GM12878 (cell line): ENCODE measurements around the gene TLX2. TPM values are rescaled to one million over a fixed set of nuclear protein-coding genes. Genes with fewer than 3 reads are reported as not detected.

ENCODE experiments used
- ASH2L ChIP-seq: fragments of 300-600, 200-600 bp; sonication (generic); IDR thresholded peaks from 2 replicates; pipeline ENCODE4 v1.6.1; 2017; ENCODE audit warnings: low read depth, mild to moderate bottlenecking, borderline replicate concordance
- BRCA1 ChIP-seq: IDR thresholded peaks from 2 replicates; pipeline ENCODE4 v1.6.1; 2011; ENCODE audit warnings: low read depth, low read length, improper control_type of control experiment
- GATAD2B ChIP-seq: fragments of 450-650 bp; conservative IDR thresholded peaks from 2 replicates; pipeline ENCODE4 v1.6.1; 2017; ENCODE audit warnings: low read depth, mild to moderate bottlenecking, moderate library complexity
- IKZF1 ChIP-seq: fragments of 450-650 bp; conservative IDR thresholded peaks from 2 replicates; pipeline ENCODE4 v1.6.1; 2017; ENCODE audit warnings: antibody characterized with exemption, mild to moderate bottlenecking
- JUNB ChIP-seq: IDR thresholded peaks from 2 replicates; pipeline ENCODE4 v1.6.1; 2016; ENCODE audit warnings: antibody characterized with exemption, mild to moderate bottlenecking
- KLF5 ChIP-seq: fragments of 450-650 bp; IDR thresholded peaks from 2 replicates; pipeline ENCODE4 v1.6.1; 2014; ENCODE audit warnings: mild to moderate bottlenecking; ENCODE audit not compliant: partially characterized antibody
- LARP7 ChIP-seq: fragments of 450-650 bp; IDR thresholded peaks from 2 replicates; pipeline ENCODE4 v1.6.1; 2017; ENCODE audit warnings: mild to moderate bottlenecking
- RB1 ChIP-seq: fragments of 450-650 bp; formaldehyde crosslinking; IDR thresholded peaks from 2 replicates; pipeline ENCODE4 v1.6.1; 2017; ENCODE audit warnings: mild to moderate bottlenecking, borderline replicate concordance
- RELA ChIP-seq: fragments of 450-650 bp; IDR thresholded peaks from 2 replicates; pipeline ENCODE4 v1.8.0; 2014; ENCODE audit warnings: borderline replicate concordance; ENCODE audit not compliant: partially characterized antibody
- YY1 ChIP-seq: IDR thresholded peaks from 2 replicates; pipeline ENCODE4 v1.6.1; 2011; ENCODE audit warnings: low read depth, mild to moderate bottlenecking, low read length
- ZNF274 ChIP-seq: IDR thresholded peaks from one replicate; pipeline ENCODE4 v1.8.0; 2011; ENCODE audit not compliant: insufficient read length, insufficient read depth
- polyA plus RNA-seq, 11 experiments: library from polyadenylated mRNA; depleted of rRNA in 4 of 11; unstranded in 6 of 11; stranded (reverse) in 5 of 11; fragments of >200 nt; fragmentation: Nextera tagmentation in 4 of 11; fragmentation: Illumina TruSeq in 1 of 11; extraction: Ambion mirVana in 4 of 11; extraction: Trizol in 1 of 11; gene quantifications; 1 replicate in 1 of 11; 2 replicates in 10 of 11; pipeline versions ENCODE4 v1.2.1 to v1.2.3, GENCODE V29; 2011 to 2016; ENCODE audit warnings: inconsistent platforms in 2 of 11, missing spikeins in 2 of 11, low read depth in 1 of 11
- total RNA-seq, 4 experiments: library from RNA; depleted of rRNA in 3 of 4; stranded (reverse); fragments of >200 nt in 3 of 4; fragmentation: Illumina TruSeq in 1 of 4; extraction: Trizol in 1 of 4; gene quantifications; 2 replicates each; pipeline versions ENCODE4 v1.2.1 to v1.2.3, GENCODE V29; 2013 to 2021

Gene TLX2
- total and polyA plus RNA-seq, 10 of the 15 experiments (the other 5 are each of a cell fraction or from before 2014, with no cell fraction given), result 0.06 to 5.5 (median 3.6) TPM; not detected in 1

DNA sequence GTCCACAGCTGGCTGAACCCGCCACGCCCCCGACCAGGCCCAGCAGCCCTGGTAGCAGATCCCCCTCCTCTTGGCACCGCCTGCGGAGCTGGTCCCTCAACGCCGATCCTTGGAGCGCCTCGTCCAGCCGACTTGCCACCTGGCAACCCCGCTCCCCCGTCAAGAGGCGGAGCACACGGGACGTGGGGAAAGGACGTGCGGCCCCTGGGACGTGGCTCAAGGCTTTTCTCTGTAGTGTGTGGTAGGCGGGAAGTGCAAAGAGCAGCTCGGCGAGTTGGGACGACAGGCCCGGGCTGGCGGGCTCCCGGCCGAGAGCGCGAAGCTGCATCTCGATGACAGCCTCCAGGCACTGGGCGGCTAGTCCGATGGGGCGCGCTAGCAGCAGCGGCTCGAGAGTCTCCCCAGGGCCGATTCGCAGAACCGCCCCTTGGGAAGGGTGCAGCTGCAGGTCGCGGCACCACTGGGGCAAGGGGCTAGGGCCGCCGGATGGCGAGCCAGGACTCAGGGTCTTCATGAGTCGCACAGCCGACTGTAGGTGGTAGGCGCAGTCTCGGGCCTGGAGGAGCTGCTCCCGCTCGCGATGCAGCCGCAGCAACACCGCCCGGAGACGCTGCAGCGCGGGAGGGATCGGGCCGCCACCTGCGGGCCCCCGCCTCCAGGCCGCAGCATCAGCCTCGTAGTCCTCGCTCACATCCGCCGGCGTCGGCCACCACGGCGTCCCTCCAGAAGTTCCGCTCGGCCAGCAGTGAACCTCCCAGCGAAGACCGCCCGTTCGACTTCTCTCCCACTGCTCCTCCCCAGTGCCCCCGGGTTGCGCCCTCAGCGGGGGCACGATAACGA, 32.1 kb upstream of the TLX2 start (continued):
- TF ChIP-seq RELA (no peak), RB1 (no peak), ASH2L (no peak), JUNB (no peak), ZNF274 (no peak), LARP7 (peak; percentile 64), GATAD2B (peak; percentile 68), YY1 (no peak), KLF5 (no peak), BRCA1 (no peak), IKZF1 (no peak)
